Measurements from ENCODE around the gene B3GALT4.
"Not testable (repeated sequence)": the region's sequence is repeated elsewhere in the genome, so short reads cannot be mapped to it uniquely, and the experiment has no call there.

B3GALT4 gene

GRCh38 chr6:33272275-33273128 is 4.4 kb upstream of the B3GALT4 start:
- DNase-seq: no peak

GRCh38 chr6:33273129-33273923 is 3.6 kb upstream of the B3GALT4 start:
- DNase-seq: no peak

- DNase-seq: no peak
Observed at GRCh38 chr6:33273924-33274902, 2.7 kb upstream of the B3GALT4 start.

- peak; percentile 41 for DNase-seq
Observed at GRCh38 chr6:33275795-33276580, 935 bp upstream of the B3GALT4 start.

DNA sequence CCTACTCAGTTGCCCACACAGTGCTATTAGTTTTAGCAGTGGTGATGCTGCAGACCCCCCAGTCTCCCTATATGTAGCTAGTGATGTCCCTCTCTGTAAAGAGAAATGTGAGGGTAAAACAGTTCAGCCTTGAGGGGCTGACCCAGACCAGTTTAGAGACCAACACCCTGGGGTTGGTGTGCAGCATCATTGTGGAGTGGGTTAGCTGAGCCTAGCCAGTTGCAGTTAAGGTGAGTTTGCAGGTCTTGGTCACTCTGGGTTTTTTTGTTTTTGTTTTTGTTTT is 401 bp upstream of the B3GALT4 start:
- no peak for DNase-seq

DNA sequence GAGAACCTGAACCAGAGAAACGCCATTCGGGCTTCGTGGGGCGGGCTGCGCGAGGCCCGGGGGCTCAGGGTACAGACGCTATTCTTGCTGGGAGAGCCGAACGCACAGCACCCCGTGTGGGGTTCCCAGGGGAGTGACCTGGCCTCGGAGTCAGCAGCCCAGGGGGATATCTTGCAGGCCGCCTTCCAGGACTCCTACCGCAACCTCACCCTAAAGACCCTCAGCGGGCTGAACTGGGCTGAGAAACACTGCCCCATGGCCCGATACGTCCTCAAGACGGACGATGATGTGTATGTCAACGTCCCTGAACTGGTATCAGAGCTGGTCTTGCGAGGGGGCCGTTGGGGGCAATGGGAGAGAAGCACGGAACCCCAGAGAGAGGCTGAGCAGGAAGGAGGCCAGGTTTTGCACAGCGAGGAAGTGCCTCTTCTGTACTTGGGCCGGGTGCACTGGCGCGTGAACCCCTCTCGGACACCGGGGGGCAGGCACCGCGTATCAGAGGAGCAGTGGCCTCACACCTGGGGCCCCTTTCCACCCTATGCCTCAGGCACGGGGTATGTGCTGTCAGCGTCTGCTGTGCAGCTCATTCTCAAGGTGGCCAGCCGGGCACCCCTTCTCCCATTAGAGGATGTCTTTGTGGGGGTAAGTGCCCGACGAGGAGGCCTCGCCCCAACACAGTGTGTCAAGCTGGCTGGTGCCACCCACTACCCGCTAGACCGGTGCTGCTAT is 904 bp downstream of the B3GALT4 start:
- peak; percentile 58 for DNase-seq

DNA sequence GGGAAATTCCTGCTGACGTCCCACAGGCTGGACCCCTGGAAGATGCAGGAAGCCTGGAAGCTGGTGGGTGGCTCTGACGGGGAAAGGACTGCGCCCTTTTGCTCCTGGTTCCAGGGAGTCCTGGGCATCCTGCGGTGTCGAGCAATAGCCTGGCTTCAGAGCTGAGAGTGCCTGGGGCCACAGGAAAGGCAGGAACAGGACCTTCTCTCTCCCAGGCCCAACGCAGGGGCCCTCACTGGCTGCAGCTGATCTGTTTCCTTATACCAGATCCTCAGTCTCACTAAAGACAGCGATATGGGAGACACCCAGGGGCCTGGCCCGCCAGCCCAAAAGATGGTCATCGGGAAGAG is 1.4 kb downstream of the B3GALT4 start:
- no peak for DNase-seq

DNA sequence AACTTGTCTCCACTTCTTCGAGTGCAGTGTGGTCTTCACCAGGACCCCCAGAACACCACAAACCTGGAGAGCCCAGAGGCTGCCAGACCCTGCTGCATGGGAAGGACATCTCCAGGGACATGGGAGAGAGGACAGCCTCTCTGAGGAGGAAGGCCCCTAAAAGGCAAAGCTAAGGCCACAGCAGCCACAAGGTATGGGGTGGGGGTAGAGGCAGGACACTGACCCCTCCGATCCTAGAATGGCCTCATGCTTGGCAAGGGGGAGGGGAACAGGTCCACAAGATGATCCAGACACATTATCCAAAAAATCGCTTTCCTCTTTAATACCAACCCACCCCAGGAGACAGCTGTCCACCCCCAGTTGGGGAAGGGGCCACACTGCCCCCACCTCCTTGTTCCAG is 1.9 kb downstream of the B3GALT4 start:
- no peak for DNase-seq

- no peak for DNase-seq
Observed at GRCh38 chr6:33279257-33279695, 2.4 kb downstream of the B3GALT4 start.

- DNase-seq: no peak
Observed at GRCh38 chr6:33279971-33280511, 3.1 kb downstream of the B3GALT4 start.

DNA sequence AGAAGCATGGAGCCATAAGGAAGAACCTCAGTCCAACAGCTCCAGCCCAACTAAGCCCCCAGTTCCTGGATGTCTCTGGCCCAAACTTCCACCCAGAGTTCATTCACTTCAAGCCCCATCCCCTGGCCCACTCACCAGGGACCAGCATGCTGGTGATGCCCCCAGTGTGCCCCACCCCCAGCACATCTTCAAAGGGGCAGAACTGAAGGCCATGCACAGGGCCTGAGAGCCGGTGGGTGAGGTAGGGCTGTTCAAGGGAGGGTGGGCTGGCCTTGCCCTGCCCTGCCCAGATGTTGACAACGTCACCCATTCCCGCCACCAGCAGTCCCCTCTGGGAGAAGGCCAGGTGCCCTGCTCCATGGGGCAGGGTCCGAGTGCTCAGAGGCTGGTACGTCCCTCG is 3.6 kb downstream of the B3GALT4 start:
- DNase-seq: no peak

DNA sequence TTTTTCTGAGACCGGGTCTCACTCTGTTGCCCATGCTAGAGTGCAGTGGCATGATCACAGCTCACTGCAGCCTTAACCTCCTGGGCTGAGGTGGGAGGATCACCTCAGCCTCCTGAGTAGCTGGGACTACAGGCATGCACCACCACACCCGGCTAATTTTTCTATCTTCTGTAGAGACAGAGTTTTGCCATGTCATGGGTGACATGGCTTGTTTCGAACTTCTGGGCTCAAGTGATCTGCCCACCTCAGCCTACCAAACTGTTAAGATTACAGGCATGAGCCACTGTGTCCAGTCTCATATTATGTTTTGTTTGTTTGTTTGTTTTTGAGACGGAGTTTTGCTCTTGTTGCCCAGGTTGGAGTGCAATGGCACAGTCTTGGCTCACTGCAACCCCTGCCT is 8.3 kb downstream of the B3GALT4 start:
- DNase-seq: not testable (repeated sequence)

DNA sequence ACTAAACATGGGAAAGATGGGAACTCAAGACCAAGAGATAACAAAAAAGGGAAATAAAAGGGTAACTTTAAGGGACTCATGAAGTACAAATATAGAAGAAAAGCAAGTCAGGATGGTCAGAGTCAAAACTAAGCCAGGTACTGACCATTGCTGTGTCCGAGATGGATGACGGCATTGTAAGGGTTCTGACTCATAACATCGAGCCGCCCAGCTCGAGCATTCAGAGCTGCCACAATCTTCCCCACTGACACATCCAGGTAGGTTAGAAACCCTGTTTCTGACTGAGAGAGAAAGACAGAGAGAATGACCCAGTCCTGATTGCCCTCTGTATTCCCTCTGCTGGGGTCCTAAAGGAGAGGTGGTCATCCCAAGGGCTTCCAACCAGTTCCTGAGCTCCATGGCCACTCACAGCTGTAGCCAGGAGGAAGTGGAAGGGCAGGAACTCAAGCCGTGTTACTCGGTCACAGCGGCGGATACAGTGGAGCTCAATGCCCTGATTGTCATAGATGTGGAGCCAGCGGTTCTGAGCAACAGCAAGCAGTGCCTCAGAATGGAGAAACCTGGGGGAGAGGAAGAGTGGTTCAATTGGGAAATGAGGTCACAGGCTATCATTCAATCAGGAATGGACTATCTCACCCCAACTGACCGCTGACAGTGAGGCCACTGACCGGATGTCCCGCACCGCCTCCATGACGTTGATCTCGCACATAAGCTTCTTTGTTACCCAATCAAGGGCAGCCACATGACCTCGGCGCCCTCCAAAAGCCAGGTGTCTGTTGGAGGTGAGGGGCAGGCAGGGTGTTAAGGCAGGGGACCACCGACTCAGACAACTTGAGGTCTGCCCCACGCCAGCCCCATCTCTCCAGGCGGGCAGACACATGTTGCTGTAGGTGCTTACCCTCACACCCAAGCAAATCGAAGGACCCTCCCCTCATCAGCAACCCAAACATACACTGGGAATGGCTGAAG is 10.3 kb downstream of the B3GALT4 start:
- no peak for DNase-seq

DNA sequence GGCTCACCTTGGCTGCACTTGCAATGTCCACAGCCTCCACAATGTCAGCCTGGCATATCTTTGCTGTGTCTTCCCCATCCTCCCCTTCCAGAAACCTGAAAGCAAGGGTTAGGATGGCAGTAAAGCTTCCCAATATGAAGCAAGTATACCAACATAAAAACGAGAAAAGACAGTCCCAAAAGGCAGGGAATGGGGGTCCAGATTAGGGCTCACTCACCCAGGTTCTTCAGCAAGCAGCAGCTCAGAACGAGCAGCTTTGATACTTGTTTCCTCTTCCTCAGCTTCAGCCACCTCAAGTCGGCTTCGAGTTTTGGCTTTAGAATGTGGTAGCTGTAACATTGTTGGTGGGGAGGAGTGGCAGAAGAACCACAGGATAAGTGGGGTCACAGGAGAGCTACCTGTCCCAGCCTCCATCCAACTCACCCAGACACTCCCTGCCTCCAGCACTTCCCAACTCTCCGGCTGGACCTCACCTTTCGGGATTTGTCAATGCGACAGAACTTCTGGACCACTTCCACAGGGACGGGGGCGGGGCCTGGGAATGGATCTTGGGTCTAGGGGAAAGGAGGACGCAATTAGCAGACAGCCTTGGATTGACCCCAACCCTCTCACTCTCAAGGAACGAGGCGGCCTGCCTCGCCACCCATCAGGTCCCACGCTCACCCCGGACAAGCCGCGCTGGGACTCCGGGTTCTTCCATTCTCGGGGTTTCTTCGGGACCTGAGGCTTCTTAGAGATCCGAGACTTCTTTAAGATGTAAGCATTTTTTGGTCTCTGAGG is 11.4 kb downstream of the B3GALT4 start:
- DNase-seq: no peak

DNA sequence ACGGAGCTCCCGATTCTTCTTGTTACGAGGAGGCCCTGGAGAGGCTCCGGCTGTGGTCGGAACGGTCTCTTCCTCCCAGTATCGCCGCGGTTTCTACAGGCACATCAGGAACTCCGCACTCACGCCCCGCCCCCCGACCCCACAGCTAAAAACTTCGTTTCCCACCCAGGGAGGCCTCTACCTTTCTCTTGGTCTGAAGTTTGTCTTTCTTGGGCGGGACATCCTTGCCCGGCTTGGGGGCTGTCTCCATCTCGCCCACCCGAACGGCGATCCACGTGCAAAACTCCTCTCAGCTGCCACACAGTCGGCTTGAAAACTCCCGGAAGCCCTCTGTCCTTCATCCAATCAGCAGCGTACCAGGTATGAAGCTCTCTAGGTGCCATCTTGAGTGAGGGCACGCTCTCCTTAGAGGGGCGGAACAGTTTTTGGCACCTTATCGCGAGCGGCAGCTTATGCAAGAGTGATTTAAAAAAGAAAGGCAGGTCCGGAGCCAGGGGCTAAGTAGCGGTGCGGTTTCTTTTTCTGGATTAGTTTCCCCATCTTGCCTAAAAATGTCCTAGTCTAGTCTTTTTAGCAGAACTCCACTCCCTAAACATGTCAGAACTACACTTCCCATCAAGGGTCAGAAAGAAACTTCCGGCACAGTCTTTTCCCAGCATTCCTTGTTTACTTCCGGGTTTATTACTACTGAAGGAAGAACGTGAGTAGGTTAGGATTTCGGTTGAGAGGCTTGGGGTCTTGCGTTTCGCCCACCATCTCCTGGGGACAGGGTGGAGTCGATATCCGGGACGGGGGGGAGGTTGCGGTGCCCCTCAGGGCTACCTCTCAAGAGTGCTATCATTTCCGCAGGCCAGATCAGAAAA is 12.2 kb downstream of the B3GALT4 start, which contains the start of the genes PFDN6 and WDR46:
TSS of gene PFDN6 (plus strand) at position 681 of the 863 bp plus-strand sequence. CDS start 256 bp downstream, outside the sequence.
TSS of gene WDR46 (minus strand) at position 319 of the 863 bp plus-strand sequence. CDS start at position 250, 69 bp downstream.
- DNase-seq: peak; percentile 85

DNA sequence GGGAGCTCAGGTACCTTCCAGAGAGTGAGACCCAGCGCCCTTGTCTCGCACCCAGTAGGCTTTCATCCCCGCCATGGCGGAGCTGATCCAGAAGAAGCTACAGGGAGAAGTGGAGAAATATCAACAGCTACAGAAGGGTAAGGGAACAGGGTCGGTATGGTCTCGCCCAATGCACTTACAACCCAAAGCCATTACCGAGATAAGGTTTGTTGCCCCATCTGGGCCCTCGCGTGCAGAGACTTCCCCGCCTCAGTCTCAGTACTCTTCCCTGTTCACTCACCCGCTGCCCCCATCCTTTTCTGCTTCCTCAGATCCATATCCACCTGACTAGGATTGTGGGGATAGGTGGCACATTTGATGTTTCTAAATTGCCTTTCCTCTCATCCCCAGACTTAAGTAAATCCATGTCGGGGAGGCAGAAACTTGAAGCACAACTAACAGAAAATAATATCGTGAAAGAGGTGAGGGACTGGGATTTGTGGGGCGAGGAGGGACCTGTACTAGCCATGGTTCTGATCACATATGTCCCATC is 12.9 kb downstream of the B3GALT4 start:
- no peak for DNase-seq

- DNase-seq: no peak
Observed at GRCh38 chr6:33290459-33290858, 13.5 kb downstream of the B3GALT4 start.
